Measurements from ENCODE around the gene USH1C. TPM values are rescaled to one million over a fixed set of nuclear protein-coding genes. Genes with fewer than 3 reads are reported as not detected.

Gene USH1C
- total RNA-seq, 4 donors from 2014 or later, result 0.29 to 3.2 TPM; not detected in 2

- no peak for DNase-seq (ENCODE audit: low spot score in 2 of 2)
- no peak for TF ChIP-seq POLR2A (IDR thresholded peaks at IDR 0.05)
- TF ChIP-seq CTCF (IDR thresholded peaks at IDR 0.05), result no peak
- intact Hi-C loops (cut with DNase I; ENCODE audit: low total_unique reads), result no loop called here
- no peak overlapping the region for H3K4me3 ChIP-seq (ENCODE audit: low read depth, poor library complexity, severe bottlenecking)
- 47 to 53% methylated on average over 9 of the region's 9 CpGs for WGBS, 2 donors
Observed at GRCh38 chr11:17528181-17528691, 16.0 kb downstream of the USH1C start.

DNA sequence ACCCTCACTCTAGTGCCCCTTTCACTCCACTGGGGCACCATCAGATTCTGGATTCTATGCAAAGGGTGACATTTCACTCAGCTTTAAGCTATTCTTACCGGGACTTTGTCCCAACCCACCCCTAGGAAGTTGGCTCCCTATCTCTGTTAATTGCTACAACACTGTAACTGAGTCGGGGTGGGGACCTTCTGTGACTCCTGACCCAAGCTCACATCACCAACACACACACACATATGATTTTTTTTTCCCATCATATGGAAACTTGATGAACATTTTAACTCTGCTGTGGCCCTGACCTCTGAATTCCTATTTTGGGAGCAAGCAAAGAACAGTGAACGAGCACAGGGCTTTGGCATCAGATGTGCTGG is 16.6 kb downstream of the USH1C start:
- 57 to 63% methylated on average over 3 of the region's 3 CpGs for WGBS, 2 donors
- no peak for DNase-seq (ENCODE audit: low spot score in 2 of 2)
- intact Hi-C loops (cut with DNase I; ENCODE audit: low total_unique reads), result no loop called here

GRCh38 chr11:17526931-17527627 is 17.1 kb downstream of the USH1C start:
- H3K4me3 ChIP-seq (ENCODE audit: low read depth, poor library complexity, severe bottlenecking), result no peak overlapping the region
- intact Hi-C loops (cut with DNase I; ENCODE audit: low total_unique reads), result no loop called here
- no peak for TF ChIP-seq CTCF (IDR thresholded peaks at IDR 0.05)
- no peak for TF ChIP-seq POLR2A (IDR thresholded peaks at IDR 0.05)
- WGBS, 2 donors, result 84 to 87% methylated on average over 13 to 17 of the region's 20 CpGs
- no peak for DNase-seq (ENCODE audit: low spot score in 2 of 2)

More for the DNA sequence above, 16.6 kb downstream of the USH1C start:
- no peak overlapping the region for H3K4me3 ChIP-seq (ENCODE audit: low read depth, poor library complexity, severe bottlenecking)
- no peak for TF ChIP-seq CTCF (IDR thresholded peaks at IDR 0.05)
- no peak for TF ChIP-seq POLR2A (IDR thresholded peaks at IDR 0.05)

- no peak for DNase-seq (ENCODE audit: low spot score in 2 of 2)
- 81 to 85% methylated on average over 13 of the region's 13 CpGs for WGBS, 2 donors
- intact Hi-C loops (cut with DNase I; ENCODE audit: low total_unique reads), result no loop called here
- no peak for TF ChIP-seq CTCF (IDR thresholded peaks at IDR 0.05)
- TF ChIP-seq POLR2A (IDR thresholded peaks at IDR 0.05), result no peak
- H3K4me3 ChIP-seq (ENCODE audit: low read depth, poor library complexity, severe bottlenecking), result no peak overlapping the region
Observed at GRCh38 chr11:17526326-17526725, 17.9 kb downstream of the USH1C start.

DNA sequence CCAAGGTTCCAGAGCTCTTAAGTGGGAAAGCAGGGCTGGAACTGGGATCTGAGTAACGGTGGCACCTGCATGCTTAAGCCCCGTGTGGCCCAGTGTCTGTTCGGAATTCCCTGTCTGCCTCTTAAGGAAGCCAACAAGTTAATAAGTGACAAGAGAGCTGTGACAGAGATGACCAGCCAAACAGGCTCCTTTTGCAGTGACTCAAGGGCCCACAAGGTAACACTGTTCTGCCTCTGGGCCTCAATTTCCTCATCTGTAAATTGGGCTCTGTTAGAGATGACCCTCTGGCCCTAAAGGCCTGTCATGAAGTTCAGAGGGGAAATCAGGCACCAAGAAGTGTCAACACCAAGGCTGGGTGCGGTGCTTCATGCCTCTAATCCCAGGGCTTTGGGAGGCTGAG is 18.6 kb downstream of the USH1C start:
- intact Hi-C loops (cut with DNase I; ENCODE audit: low total_unique reads), result no loop called here
- no peak for TF ChIP-seq CTCF (IDR thresholded peaks at IDR 0.05)
- no peak for TF ChIP-seq POLR2A (IDR thresholded peaks at IDR 0.05)
- no peak overlapping the region for H3K4me3 ChIP-seq (ENCODE audit: low read depth, poor library complexity, severe bottlenecking)
- 84 to 86% methylated on average over 4 of the region's 4 CpGs for WGBS, 2 donors
- DNase-seq (ENCODE audit: low spot score in 2 of 2), result no peak

- intact Hi-C loops (cut with DNase I; ENCODE audit: low total_unique reads), result no loop called here
- TF ChIP-seq POLR2A (IDR thresholded peaks at IDR 0.05) (no peak), CTCF (IDR thresholded peaks at IDR 0.05) (no peak)
- no peak overlapping the region for H3K4me3 ChIP-seq (ENCODE audit: low read depth, poor library complexity, severe bottlenecking)
- DNase-seq (ENCODE audit: low spot score in 2 of 2), result no peak
- 90 to 96% methylated on average over 9 of the region's 9 CpGs for WGBS, 2 donors
Observed at GRCh38 chr11:17524221-17524620, 20.0 kb downstream of the USH1C start.
